LNCAP (cell line): ENCODE measurements around the gene DIPK1B.
A peak's percentile ranks its signal among the peaks of the same experiment; 100 is the strongest.

Experiments used
- CTCF ChIP-seq: fragments of 450-650 bp; IDR thresholded peaks from 2 replicates; pipeline ENCODE4 v1.5.1; 2017; ENCODE audit warnings: mild to moderate bottlenecking

The DIPK1B gene

GRCh38 chr9:136711751-136712689 lies at the start of gene DIPK1B:
DIPK1B (plus strand) TSS chr9:136712572; CDS start chr9:136712666, 94 bp downstream.
- TF ChIP-seq CTCF: no peak

GRCh38 chr9:136662656-136663581 lies 49.5 kb upstream of the DIPK1B start, which contains the start of gene EGFL7:
EGFL7 (plus strand) TSS chr9:136662916; CDS start chr9:136668283, 5,367 bp downstream.
- no peak for TF ChIP-seq CTCF

- no peak for TF ChIP-seq CTCF
These were observed 48.1 kb upstream of the DIPK1B start for GRCh38 chr9:136664000-136664915.

- TF ChIP-seq CTCF: no peak
These were observed 47.2 kb upstream of the DIPK1B start for GRCh38 chr9:136665111-136665703.

- TF ChIP-seq CTCF: peak; percentile 61
These were observed 46.5 kb upstream of the DIPK1B start for GRCh38 chr9:136665704-136666371.

GRCh38 chr9:136666372-136667213 lies 45.8 kb upstream of the DIPK1B start:
- TF ChIP-seq CTCF: no peak
